ENCODE measurements around the gene CD6. TPM values are rescaled to one million over a fixed set of nuclear protein-coding genes. Genes with fewer than 3 reads are reported as not detected.

CD6 gene
- total and polyA plus RNA-seq, 3 experiments from 2014 or later, result 156 to 233 (median 229) TPM

GRCh38 chr11:61027141-61027840 lies 55.8 kb downstream of the CD6 start:
- Mint-ChIP-seq H3K36me3 (peaks cover 0 to 10% (median 0%) of the 10 kb centered on the region in 3 donors), H3K27ac (peak overlapping the region; percentile 80 to 98 (median 95)), H3K9me3 (no peaks in the 10 kb centered on the region), H3K27me3 (peaks cover 0 to 4% of the 10 kb centered on the region in 2 donors), H3K4me1 (peaks cover 57 to 75% (median 70%) of the 10 kb centered on the region in 3 donors), H3K4me3 (peak overlapping the region; percentile 62 to 84 (median 77))
- ChIA-PET CTCF (interaction anchor here (0.7 to 3.4 kb wide), 10 partner anchors 14 to 160 kb away, joined by 3 to 27 read pairs (median 4); no protein-coding TSS in a partner anchor), POLR2A (interaction anchor here (0.7 to 3.8 kb wide), 5 partner anchors 14 to 55 kb away, joined by 3 to 38 read pairs (median 5); no protein-coding TSS in a partner anchor)
- Histone ChIP-seq H3K9me3 (ENCODE audit: low read length) (no peaks in the 10 kb centered on the region), H3K36me3 (ENCODE audit: insufficient read depth, low read length) (no peaks in the 10 kb centered on the region), H3K27ac (ENCODE audit: low read depth, low read length) (no peak overlapping the region), H3K4me1 (ENCODE audit: insufficient read depth, low read length) (peaks cover 67% of the 10 kb centered on the region), H3K27me3 (ENCODE audit: insufficient read depth, low read length, poor library complexity, severe bottlenecking) (no peaks in the 10 kb centered on the region), H3K4me3 (ENCODE audit: low read length) (peak overlapping the region; percentile 40)
- peak in 3 of 5 donors; percentile 30 to 67 (median 64) for DNase-seq

DNA sequence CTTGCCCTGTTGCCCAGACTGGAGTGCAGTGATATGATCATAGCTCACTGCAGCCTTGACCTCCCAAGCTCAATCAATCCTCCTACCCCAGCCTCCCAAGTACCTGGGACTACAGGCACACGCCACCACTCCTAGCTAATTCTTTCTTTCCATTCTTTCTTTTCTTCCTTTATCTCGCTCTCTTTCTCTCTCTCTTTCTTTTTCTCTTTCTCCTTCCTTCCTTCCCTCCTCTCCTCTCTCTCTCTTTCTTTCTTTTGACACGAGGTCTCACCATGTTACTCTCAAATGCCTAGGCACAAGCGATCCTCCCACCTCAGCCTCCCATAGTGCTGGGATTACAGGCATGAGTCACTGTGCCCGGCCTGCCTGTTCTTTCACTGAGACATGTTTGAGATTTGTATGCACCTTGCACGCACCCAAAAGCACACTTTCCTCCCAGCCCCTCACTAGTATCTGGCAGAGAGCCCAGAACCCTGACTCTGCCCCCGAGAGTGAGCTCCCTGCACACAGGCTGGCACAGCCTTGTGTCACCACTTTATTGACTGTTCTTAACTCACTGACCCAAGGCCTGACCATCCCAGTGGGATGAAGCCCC lies 56.8 kb downstream of the CD6 start:
- Histone ChIP-seq H3K27me3 (ENCODE audit: insufficient read depth, low read length, poor library complexity, severe bottlenecking) (no peaks in the 10 kb centered on the region), H3K4me1 (ENCODE audit: insufficient read depth, low read length) (peaks cover 57% of the 10 kb centered on the region), H3K4me3 (ENCODE audit: low read length) (peak overlapping the region; percentile 40), H3K27ac (ENCODE audit: low read depth, low read length) (no peak overlapping the region), H3K36me3 (ENCODE audit: insufficient read depth, low read length) (no peaks in the 10 kb centered on the region), H3K9me3 (ENCODE audit: low read length) (no peaks in the 10 kb centered on the region)
- H3K27me3 Mint-ChIP-seq, result peaks cover 0 to 4% of the 10 kb centered on the region in 2 donors
- ChIA-PET CTCF (interaction anchor here (0.7 to 3.4 kb wide), 9 partner anchors 13 to 159 kb away, joined by 3 to 27 read pairs (median 3); no protein-coding TSS in a partner anchor), POLR2A (interaction anchor here (0.5 to 3.8 kb wide), 6 partner anchors 13 to 100 kb away, joined by 3 to 38 read pairs (median 4); no protein-coding TSS in a partner anchor)
- H3K4me3 Mint-ChIP-seq, result peak overlapping the region; percentile 62 to 84 (median 77)
- no peaks in the 10 kb centered on the region for H3K9me3 Mint-ChIP-seq
- H3K36me3 Mint-ChIP-seq, result peaks cover 0 to 14% (median 0%) of the 10 kb centered on the region in 3 donors
- peak overlapping the region; percentile 61 to 96 (median 95) for H3K27ac Mint-ChIP-seq
- H3K4me1 Mint-ChIP-seq, result peaks cover 48 to 70% (median 61%) of the 10 kb centered on the region in 3 donors
- peak in 3 of 5 donors; percentile 23 to 70 (median 56) for DNase-seq

- H3K9me3 Mint-ChIP-seq, result no peaks in the 10 kb centered on the region
- no peak overlapping the region for H3K4me3 ChIP-seq (ENCODE audit: low read length)
- no peak overlapping the region for H3K27ac ChIP-seq (ENCODE audit: low read depth, low read length)
- peaks cover 11 to 38% (median 17%) of the 10 kb centered on the region in 3 donors for H3K4me1 Mint-ChIP-seq
- H3K27ac Mint-ChIP-seq, result no peak overlapping the region
- H3K36me3 ChIP-seq (ENCODE audit: insufficient read depth, low read length), result no peaks in the 10 kb centered on the region
- CTCF ChIA-PET, result no interaction called here
- H3K36me3 Mint-ChIP-seq, result peaks cover 0 to 24% (median 0%) of the 10 kb centered on the region in 3 donors
- no peak overlapping the region for H3K4me3 Mint-ChIP-seq
- H3K4me1 ChIP-seq (ENCODE audit: insufficient read depth, low read length), result peaks cover 39% of the 10 kb centered on the region
- no peaks in the 10 kb centered on the region for H3K27me3 ChIP-seq (ENCODE audit: insufficient read depth, low read length, poor library complexity, severe bottlenecking)
- POLR2A ChIA-PET, result no interaction called here
- H3K9me3 ChIP-seq (ENCODE audit: low read length), result no peaks in the 10 kb centered on the region
- DNase-seq, result no peak
- peaks cover 0 to 2% of the 10 kb centered on the region in 2 donors for H3K27me3 Mint-ChIP-seq
Measured at GRCh38 chr11:61032824-61033223, 61.3 kb downstream of the CD6 start.

DNA sequence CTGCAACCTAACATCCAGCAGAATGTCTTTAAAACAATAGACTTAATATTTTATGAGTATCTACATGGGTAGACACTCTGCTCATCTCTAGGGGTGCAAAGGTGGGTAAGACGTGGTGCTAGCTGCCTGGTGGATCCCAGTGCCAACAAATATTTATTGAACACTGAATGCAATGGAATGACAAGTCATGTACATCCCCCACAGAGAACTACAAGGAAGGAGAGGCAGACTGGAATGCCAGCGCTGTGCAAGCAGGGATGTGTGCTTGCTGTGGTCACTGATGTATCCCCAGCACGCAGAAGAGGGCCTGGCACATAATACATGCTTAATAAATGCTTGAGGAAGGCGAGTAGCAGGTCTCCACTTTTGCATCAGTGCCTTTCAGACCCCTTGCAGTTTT lies 61.9 kb downstream of the CD6 start:
- CTCF ChIA-PET, result no interaction called here
- Histone ChIP-seq H3K27ac (ENCODE audit: low read depth, low read length) (no peak overlapping the region), H3K4me1 (ENCODE audit: insufficient read depth, low read length) (peaks cover 35% of the 10 kb centered on the region), H3K4me3 (ENCODE audit: low read length) (no peak overlapping the region), H3K36me3 (ENCODE audit: insufficient read depth, low read length) (no peaks in the 10 kb centered on the region), H3K9me3 (ENCODE audit: low read length) (no peaks in the 10 kb centered on the region), H3K27me3 (ENCODE audit: insufficient read depth, low read length, poor library complexity, severe bottlenecking) (no peaks in the 10 kb centered on the region)
- peaks cover 0 to 26% (median 0%) of the 10 kb centered on the region in 3 donors for H3K36me3 Mint-ChIP-seq
- no peak overlapping the region for H3K27ac Mint-ChIP-seq
- POLR2A ChIA-PET, result no interaction called here
- H3K27me3 Mint-ChIP-seq, result no peaks in the 10 kb centered on the region
- no peaks in the 10 kb centered on the region for H3K9me3 Mint-ChIP-seq
- DNase-seq, result no peak
- peaks cover 5 to 33% (median 11%) of the 10 kb centered on the region in 3 donors for H3K4me1 Mint-ChIP-seq
- H3K4me3 Mint-ChIP-seq, result no peak overlapping the region

DNA sequence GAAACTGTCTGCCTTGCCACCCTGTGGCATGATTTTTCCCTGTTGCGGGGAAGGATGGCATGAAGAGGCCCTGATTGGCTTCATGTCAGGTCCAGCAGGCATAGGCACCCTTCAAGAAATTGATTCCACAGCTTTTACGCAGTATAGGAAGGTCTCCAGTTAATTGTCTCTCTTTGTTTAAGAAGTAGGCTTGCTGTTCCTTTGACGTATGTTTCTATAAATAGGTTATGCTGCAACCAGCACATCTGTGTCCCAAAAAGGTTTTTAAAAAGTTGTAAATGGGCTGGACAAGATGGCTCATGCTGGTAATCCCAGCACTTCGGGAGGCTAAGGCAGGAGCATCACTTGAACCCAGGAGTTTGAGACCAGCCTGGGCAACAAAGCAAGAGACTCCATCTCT lies 62.6 kb downstream of the CD6 start:
- no peak overlapping the region for H3K4me3 Mint-ChIP-seq
- peaks cover 0 to 30% (median 5%) of the 10 kb centered on the region in 3 donors for H3K4me1 Mint-ChIP-seq
- H3K36me3 ChIP-seq (ENCODE audit: insufficient read depth, low read length), result no peaks in the 10 kb centered on the region
- H3K36me3 Mint-ChIP-seq, result peaks cover 0 to 27% (median 0%) of the 10 kb centered on the region in 3 donors
- no peaks in the 10 kb centered on the region for H3K27me3 Mint-ChIP-seq
- DNase-seq, result no peak
- no peaks in the 10 kb centered on the region for H3K27me3 ChIP-seq (ENCODE audit: insufficient read depth, low read length, poor library complexity, severe bottlenecking)
- no peaks in the 10 kb centered on the region for H3K9me3 ChIP-seq (ENCODE audit: low read length)
- ChIA-PET CTCF (no interaction called here), POLR2A (no interaction called here)
- peaks cover 28% of the 10 kb centered on the region for H3K4me1 ChIP-seq (ENCODE audit: insufficient read depth, low read length)
- no peaks in the 10 kb centered on the region for H3K9me3 Mint-ChIP-seq
- peak overlapping the region in 1 of 8 donors; percentile 17 for H3K27ac Mint-ChIP-seq
- H3K4me3 ChIP-seq (ENCODE audit: low read length), result no peak overlapping the region
- H3K27ac ChIP-seq (ENCODE audit: low read depth, low read length), result no peak overlapping the region

- Mint-ChIP-seq H3K9me3 (no peaks in the 10 kb centered on the region), H3K27ac (peak overlapping the region in 3 of 8 donors; percentile 17 to 52 (median 38)), H3K36me3 (peaks cover 0 to 25% (median 0%) of the 10 kb centered on the region in 3 donors), H3K27me3 (no peaks in the 10 kb centered on the region), H3K4me3 (no peak overlapping the region), H3K4me1 (peaks cover 0 to 34% (median 9%) of the 10 kb centered on the region in 3 donors)
- Histone ChIP-seq H3K4me3 (ENCODE audit: low read length) (no peak overlapping the region), H3K36me3 (ENCODE audit: insufficient read depth, low read length) (no peaks in the 10 kb centered on the region), H3K9me3 (ENCODE audit: low read length) (no peaks in the 10 kb centered on the region), H3K27ac (ENCODE audit: low read depth, low read length) (no peak overlapping the region), H3K27me3 (ENCODE audit: insufficient read depth, low read length, poor library complexity, severe bottlenecking) (no peaks in the 10 kb centered on the region), H3K4me1 (ENCODE audit: insufficient read depth, low read length) (peaks cover 28% of the 10 kb centered on the region)
- ChIA-PET CTCF (no interaction called here), POLR2A (no interaction called here)
- DNase-seq, result no peak
Measured at GRCh38 chr11:61034704-61035525, 63.4 kb downstream of the CD6 start.

DNA sequence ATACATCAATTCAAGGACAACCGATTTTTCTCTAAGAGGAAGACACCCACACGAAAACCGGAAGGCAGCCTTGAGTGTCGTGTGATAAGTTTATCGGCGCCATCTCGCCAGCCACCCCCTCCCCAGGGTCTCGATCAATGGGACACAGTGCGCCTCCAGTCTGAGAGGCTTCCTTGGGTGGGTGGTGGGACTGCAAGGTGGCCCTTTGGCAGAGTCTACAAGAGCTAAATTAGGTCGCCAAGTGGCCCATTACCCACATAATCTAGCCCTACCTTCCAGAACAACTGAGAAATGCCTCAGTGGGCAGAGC lies 64.0 kb downstream of the CD6 start:
- H3K27me3 ChIP-seq (ENCODE audit: insufficient read depth, low read length, poor library complexity, severe bottlenecking), result no peaks in the 10 kb centered on the region
- Mint-ChIP-seq H3K9me3 (no peaks in the 10 kb centered on the region), H3K4me1 (peaks cover 0 to 34% (median 15%) of the 10 kb centered on the region in 3 donors), H3K4me3 (no peak overlapping the region), H3K27me3 (no peaks in the 10 kb centered on the region), H3K27ac (no peak overlapping the region), H3K36me3 (peaks cover 0 to 23% (median 0%) of the 10 kb centered on the region in 3 donors)
- H3K27ac ChIP-seq (ENCODE audit: low read depth, low read length), result no peak overlapping the region
- H3K4me1 ChIP-seq (ENCODE audit: insufficient read depth, low read length), result peaks cover 33% of the 10 kb centered on the region
- peak overlapping the region; percentile 17 for H3K4me3 ChIP-seq (ENCODE audit: low read length)
- ChIA-PET CTCF (no interaction called here), POLR2A (no interaction called here)
- no peaks in the 10 kb centered on the region for H3K9me3 ChIP-seq (ENCODE audit: low read length)
- no peaks in the 10 kb centered on the region for H3K36me3 ChIP-seq (ENCODE audit: insufficient read depth, low read length)
- no peak for DNase-seq
